T1000 (cell line): ENCODE data around the gene PXN.
A peak's percentile ranks its signal among the peaks of the same experiment; 100 is the strongest.
"Not testable (repeated sequence)": the region's sequence is repeated elsewhere in the genome, so short reads cannot be mapped to it uniquely, and the experiment has no call there.

Experiments used
- DNase-seq: peaks from one replicate; lab custom pipeline; 2025; ENCODE audit warnings: mixed read lengths; lab: John Stamatoyannopoulos, UW

Gene PXN

DNA sequence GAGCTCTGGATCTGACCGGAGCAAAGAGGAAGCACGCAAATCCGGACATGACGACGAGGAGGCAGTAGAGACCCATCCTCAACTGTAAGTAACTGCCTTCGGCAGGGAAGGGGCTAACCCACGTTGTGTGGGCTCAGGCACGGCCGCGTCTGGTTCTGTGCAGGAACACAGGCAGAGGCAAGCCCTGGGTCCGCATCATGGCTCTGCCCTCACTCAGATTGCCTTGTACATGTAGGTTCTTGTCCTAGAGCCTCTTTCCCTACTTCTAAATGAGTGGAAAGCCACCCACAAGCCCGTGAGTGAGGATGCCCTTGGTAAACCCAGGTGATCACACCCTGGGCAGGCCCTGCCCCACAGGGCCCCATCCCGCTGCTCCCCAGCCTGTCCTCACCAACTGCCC lies 55.7 kb downstream of the PXN start:
- DNase-seq, result no peak

- DNase-seq, result no peak
Measured at GRCh38 chr12:120207227-120207626, 58.3 kb downstream of the PXN start.

DNA sequence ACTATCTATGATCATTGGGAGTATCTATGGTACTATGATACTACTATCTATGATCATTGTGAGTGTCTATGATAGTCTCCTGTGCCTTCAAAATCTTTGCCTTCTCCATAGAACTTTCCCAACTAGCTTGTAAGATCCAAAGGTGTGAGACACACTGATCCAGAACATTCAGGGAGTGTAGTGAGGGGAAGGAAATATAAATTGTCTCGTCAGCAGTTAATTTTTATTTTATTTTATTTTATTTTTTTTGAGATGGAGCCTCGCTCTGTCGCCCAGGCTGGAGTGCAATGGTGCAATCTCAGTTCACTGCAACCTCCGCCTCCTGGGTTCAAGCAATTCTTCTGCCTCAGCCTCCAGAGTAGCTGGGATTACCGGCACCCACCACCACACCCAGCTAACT lies 58.7 kb downstream of the PXN start:
- not testable (repeated sequence) for DNase-seq

GRCh38 chr12:120206228-120206627 lies 59.3 kb downstream of the PXN start:
- no peak for DNase-seq

GRCh38 chr12:120204171-120204570 lies 61.4 kb downstream of the PXN start:
- no peak for DNase-seq

DNA sequence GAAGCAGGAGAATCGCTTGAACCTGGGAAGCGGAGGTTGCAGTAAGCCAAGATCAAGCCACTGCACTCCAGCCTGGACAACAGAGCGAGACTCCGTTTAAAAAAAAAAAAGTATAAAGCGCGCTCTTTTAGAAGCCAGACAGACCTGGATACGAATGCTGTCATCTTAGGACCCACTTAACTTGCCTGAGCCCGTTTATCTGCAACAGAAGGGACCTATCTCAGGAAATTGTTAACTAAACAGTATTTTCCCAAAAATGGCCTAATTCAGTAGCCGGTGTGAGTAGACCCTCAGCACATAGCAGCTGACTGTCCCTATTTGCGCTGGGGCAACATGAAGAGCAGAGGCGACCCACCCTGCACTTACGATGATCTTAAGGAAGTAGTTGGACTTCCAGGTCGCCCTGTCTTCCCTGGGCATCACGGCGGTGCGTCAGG lies 65.1 kb downstream of the PXN start:
- DNase-seq, result no peak

DNA sequence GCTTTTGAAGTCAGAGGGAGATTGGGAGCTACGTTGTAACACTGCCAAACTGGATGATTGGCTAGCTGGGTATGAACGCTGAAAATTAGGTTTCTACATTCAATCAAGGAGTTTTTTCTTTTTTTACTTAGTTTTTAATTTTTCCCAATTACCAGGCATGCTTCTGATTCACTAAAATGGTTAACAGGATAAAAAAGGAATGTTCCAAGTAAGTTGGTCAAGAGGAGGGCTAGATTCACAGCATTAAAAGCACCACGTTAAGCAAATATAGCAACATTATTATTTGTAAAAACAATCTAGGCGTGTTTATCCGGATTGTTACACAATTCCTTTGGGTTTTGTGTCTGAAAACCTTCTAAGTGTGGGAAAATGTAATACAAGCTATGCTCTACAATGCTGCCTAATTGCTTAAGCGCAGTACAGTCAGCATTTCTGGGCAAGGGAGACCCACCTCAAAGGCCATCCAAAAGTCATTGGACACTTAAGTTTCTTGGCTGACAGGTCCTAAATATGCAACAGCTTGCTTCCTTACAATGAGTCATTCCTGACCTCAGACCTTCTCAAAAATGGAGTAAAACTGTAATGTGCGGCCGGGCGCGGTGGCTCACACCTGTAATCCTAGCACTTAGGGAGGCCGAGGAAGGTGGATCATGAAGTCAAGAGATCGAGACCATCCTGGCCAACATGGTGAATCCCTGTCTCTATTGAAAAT lies 65.8 kb downstream of the PXN start:
- no peak for DNase-seq

DNA sequence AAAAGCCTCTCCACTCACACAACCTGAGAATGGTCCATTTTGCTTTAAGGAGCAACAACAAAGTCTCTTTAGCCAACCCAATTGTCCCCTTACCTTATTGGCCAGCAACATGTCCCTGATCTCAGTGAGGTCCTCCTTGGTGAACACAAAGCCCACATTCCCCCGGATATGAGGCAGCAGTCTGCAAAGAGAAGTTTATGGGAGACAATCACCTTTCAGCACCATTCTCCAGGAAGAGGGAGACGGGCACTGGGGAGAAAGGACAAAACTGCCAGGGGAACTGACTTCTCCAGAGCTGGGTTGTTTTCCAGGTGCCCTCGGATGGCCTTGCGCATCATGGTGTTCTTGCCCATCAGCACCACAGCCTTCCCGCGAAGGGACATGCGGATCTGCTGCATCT lies 66.5 kb downstream of the PXN start:
- DNase-seq, result no peak

DNA sequence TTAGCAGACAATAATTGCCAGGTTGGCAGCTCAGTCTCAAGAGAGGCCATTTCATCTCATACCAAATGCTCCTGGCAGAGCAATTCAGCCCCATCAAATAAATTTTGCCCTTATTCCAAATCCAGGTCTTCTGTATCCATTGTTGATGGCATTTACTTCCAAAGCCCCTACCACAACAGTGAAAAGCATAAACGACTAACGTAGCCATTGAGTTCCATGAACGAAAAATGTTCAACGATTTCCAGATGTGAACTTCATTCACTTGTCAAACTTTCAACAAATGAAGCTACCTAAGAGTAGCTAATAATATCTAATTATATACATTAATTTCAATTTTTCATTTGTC lies 68.0 kb downstream of the PXN start:
- DNase-seq, result no peak

- DNase-seq, result not testable (repeated sequence)
Measured at GRCh38 chr12:120196817-120197541, 68.6 kb downstream of the PXN start.

- DNase-seq, result no peak
Measured at GRCh38 chr12:120196363-120196762, 69.2 kb downstream of the PXN start.

GRCh38 chr12:120194534-120195395 lies 70.8 kb downstream of the PXN start, which contains the start of gene GCN1:
GCN1 (minus strand) TSS chr12:120194715; CDS start chr12:120194697, 18 bp downstream.
- DNase-seq, result peak; percentile 68

- no peak for DNase-seq
Measured at GRCh38 chr12:120194226-120194533, 71.3 kb downstream of the PXN start.

GRCh38 chr12:120193286-120193685 lies 72.2 kb downstream of the PXN start:
- DNase-seq, result not testable (repeated sequence)

- DNase-seq, result no peak
Measured at GRCh38 chr12:120190985-120191480, 74.5 kb downstream of the PXN start.

GRCh38 chr12:120190386-120190785 lies 75.1 kb downstream of the PXN start:
- DNase-seq, result no peak

GRCh38 chr12:120186654-120187053 lies 78.9 kb downstream of the PXN start:
- no peak for DNase-seq

- no peak for DNase-seq
Measured at GRCh38 chr12:120183211-120183631, 82.3 kb downstream of the PXN start.

- no peak for DNase-seq
Measured at GRCh38 chr12:120181991-120182631, 83.4 kb downstream of the PXN start.

DNA sequence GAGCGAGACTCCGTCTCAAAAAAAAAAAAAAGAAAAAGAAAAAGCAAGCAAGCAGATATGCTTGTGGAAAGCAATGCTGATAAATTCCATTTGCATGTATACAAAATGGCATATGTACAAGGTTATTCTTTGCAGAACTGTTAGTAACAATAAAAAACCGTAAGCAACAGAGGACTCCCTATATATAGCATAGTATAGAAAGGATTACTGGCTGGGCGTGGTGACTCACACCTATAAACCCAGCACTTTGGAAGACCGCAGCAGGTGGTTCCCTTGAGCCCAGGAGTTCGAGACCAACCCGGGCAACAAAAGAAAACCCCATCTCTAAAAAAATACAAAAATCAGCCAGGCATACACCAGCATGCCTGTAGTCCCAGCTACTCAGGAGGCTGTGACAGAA lies 84.6 kb downstream of the PXN start:
- no peak for DNase-seq

- DNase-seq, result no peak
Measured at GRCh38 chr12:120175537-120175936, 90.0 kb downstream of the PXN start.

DNA sequence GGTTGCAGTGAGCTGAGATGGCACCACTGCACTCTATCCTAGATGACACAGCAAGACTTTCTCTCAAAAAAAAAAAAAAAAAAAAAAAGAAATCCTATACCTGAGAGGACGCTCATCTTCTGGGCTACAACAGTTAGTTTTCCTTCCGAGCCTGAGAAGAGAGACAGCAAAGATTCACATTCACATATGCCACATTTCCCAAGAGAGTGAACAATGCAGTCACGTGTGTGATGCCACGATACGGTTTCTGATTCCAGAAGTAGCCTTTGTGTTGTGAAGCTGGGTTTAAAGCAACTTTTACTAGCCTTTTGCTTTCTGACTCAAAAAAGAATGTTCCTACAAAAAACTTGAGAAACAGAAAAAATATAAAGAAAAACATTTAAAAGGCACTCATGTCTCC lies 90.5 kb downstream of the PXN start:
- no peak for DNase-seq
